Measurements from ENCODE around the gene APOF.

GRCh38 chr12:56311003-56311402 is 51.7 kb downstream of the APOF start:
- no peak for TF ChIP-seq CTCF (conservative IDR thresholded peaks at IDR 0.05)
- TF ChIP-seq ZFX (IDR thresholded peaks at IDR 0.05) = no peak
